ENCODE results near the gene TENT5C. TPM values are rescaled to one million over a fixed set of nuclear protein-coding genes. Genes with fewer than 3 reads are reported as not detected.

Gene TENT5C
- total and polyA plus RNA-seq, 2 of the 13 experiments (the other 11 are each of a cell fraction or from before 2014, with no cell fraction given), result 0.02 to 0.38 TPM

DNA sequence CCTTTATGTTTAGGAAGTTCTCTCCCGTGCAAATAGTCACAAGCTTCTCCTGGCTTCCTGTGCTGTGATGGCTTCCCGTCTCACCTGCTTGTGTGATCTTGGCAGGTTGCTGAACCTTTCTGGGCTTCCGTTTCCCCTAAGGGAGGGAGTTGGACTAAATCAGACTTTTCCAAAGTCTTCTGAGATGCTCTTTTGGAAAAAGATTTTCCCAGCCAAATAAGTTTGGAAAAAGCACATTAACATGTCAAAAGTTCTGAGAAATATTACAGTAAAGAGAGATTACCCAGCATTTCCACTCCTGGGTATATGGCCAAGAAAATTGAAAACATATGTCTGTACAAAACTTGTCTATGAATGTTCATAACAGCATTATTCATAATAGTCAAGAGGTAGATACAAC, 36.0 kb upstream of the TENT5C start:
- no peak overlapping the region for H3K4me3 ChIP-seq (replicated peaks in 1 of 3; ENCODE audit: insufficient read depth in 1 of 3, low read depth in 2 of 3, low read length in 3 of 3)
- H2AFZ ChIP-seq (ENCODE audit: low read length), result no peak overlapping the region
- H3K9me3 ChIP-seq (ENCODE audit: low read length), result no peaks in the 10 kb centered on the region
- H3K79me2 ChIP-seq (ENCODE audit: insufficient read depth, low read length), result no peaks in the 10 kb centered on the region
- TF ChIP-seq SMARCE1 (IDR thresholded peaks at IDR 0.05; ENCODE audit: borderline replicate concordance) (no peak), SRSF1 (optimal IDR thresholded peaks at IDR 0.05; ENCODE audit: low read depth, low read length) (no peak), ZBTB3 (CRISPR knock-in tag; IDR thresholded peaks at IDR 0.05; ENCODE audit: borderline replicate concordance, low read depth) (no peak)
- TF ChIP-seq, protein P1, sequence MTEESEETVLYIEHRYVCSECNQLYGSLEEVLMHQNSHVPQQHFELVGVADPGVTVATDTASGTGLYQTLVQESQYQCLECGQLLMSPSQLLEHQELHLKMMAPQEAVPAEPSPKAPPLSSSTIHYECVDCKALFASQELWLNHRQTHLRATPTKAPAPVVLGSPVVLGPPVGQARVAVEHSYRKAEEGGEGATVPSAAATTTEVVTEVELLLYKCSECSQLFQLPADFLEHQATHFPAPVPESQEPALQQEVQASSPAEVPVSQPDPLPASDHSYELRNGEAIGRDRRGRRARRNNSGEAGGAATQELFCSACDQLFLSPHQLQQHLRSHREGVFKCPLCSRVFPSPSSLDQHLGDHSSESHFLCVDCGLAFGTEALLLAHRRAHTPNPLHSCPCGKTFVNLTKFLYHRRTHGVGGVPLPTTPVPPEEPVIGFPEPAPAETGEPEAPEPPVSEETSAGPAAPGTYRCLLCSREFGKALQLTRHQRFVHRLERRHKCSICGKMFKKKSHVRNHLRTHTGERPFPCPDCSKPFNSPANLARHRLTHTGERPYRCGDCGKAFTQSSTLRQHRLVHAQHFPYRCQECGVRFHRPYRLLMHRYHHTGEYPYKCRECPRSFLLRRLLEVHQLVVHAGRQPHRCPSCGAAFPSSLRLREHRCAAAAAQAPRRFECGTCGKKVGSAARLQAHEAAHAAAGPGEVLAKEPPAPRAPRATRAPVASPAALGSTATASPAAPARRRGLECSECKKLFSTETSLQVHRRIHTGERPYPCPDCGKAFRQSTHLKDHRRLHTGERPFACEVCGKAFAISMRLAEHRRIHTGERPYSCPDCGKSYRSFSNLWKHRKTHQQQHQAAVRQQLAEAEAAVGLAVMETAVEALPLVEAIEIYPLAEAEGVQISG (CRISPR knock-in tag; IDR thresholded peaks at IDR 0.05), result no peak
- TF ChIP-seq, protein P2, sequence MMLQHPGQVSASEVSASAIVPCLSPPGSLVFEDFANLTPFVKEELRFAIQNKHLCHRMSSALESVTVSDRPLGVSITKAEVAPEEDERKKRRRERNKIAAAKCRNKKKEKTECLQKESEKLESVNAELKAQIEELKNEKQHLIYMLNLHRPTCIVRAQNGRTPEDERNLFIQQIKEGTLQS (CRISPR knock-in tag; IDR thresholded peaks at IDR 0.05), result no peak
- TF ChIP-seq, protein P3, sequence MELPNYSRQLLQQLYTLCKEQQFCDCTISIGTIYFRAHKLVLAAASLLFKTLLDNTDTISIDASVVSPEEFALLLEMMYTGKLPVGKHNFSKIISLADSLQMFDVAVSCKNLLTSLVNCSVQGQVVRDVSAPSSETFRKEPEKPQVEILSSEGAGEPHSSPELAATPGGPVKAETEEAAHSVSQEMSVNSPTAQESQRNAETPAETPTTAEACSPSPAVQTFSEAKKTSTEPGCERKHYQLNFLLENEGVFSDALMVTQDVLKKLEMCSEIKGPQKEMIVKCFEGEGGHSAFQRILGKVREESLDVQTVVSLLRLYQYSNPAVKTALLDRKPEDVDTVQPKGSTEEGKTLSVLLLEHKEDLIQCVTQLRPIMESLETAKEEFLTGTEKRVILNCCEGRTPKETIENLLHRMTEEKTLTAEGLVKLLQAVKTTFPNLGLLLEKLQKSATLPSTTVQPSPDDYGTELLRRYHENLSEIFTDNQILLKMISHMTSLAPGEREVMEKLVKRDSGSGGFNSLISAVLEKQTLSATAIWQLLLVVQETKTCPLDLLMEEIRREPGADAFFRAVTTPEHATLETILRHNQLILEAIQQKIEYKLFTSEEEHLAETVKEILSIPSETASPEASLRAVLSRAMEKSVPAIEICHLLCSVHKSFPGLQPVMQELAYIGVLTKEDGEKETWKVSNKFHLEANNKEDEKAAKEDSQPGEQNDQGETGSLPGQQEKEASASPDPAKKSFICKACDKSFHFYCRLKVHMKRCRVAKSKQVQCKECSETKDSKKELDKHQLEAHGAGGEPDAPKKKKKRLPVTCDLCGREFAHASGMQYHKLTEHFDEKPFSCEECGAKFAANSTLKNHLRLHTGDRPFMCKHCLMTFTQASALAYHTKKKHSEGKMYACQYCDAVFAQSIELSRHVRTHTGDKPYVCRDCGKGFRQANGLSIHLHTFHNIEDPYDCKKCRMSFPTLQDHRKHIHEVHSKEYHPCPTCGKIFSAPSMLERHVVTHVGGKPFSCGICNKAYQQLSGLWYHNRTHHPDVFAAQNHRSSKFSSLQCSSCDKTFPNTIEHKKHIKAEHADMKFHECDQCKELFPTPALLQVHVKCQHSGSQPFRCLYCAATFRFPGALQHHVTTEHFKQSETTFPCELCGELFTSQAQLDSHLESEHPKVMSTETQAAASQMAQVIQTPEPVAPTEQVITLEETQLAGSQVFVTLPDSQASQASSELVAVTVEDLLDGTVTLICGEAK (IDR thresholded peaks at IDR 0.05), result no peak
- TF ChIP-seq, protein P3 (CRISPR knock-in tag; IDR thresholded peaks at IDR 0.05), result no peak
- TF ChIP-seq, protein P4, sequence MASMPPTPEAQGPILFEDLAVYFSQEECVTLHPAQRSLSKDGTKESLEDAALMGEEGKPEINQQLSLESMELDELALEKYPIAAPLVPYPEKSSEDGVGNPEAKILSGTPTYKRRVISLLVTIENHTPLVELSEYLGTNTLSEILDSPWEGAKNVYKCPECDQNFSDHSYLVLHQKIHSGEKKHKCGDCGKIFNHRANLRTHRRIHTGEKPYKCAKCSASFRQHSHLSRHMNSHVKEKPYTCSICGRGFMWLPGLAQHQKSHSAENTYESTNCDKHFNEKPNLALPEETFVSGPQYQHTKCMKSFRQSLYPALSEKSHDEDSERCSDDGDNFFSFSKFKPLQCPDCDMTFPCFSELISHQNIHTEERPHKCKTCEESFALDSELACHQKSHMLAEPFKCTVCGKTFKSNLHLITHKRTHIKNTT (CRISPR knock-in tag; IDR thresholded peaks at IDR 0.05), result no peak
- DNase-seq (ENCODE audit: low spot score) (no peak), FAIRE-seq (no peak), ATAC-seq (no peak)
- no peaks in the 10 kb centered on the region for H4K20me1 ChIP-seq (ENCODE audit: insufficient read depth, low read length)
- H3K27me3 ChIP-seq (ENCODE audit: control insufficient read depth in 1 of 2, insufficient read depth in 2 of 2, low read length in 2 of 2), result peaks cover 0 to 1% of the 10 kb centered on the region in 2 experiments; a peak in 1 of 5 replicates
- H3K36me3 ChIP-seq (replicated peaks in 1 of 2; ENCODE audit: control insufficient read depth in 1 of 2, insufficient read depth in 2 of 2, low read length in 2 of 2), result no peaks in the 10 kb centered on the region
- H3K4me1 ChIP-seq (ENCODE audit: insufficient read depth, low read length), result peaks cover 22% of the 10 kb centered on the region
- H3K4me2 ChIP-seq (ENCODE audit: low read depth, low read length), result no peak overlapping the region
- WGBS (ENCODE audit: low lambda C conversion rate), result 22% methylated on average over 3 of the region's 3 CpGs
- ChIA-PET POLR2A (no interaction called here), CTCF (ENCODE audit: low intra/inter-chr PET ratio, low total read pairs) (no interaction called here)
- no peak overlapping the region for H3K27ac ChIP-seq (ENCODE audit: extremely low read length, insufficient read depth, low read length)
- BruUV-seq (replicated peaks), result no TSS peak
- H3K9ac ChIP-seq (ENCODE audit: insufficient read depth, low read depth, low read length), result no peak overlapping the region
- in situ Hi-C loops (cut with HindIII; ENCODE audit: extremely low pct_ligation_motif_present, low pct_unique_long_range_greater_than_20kb), result no loop called here
- intact Hi-C loops (cut with micrococcal nuclease; ENCODE audit: unreplicated experiment), result no loop called here

All from HepG2 (cell line).